ENCODE results near the gene DAPL1.

DAPL1 gene

DNA sequence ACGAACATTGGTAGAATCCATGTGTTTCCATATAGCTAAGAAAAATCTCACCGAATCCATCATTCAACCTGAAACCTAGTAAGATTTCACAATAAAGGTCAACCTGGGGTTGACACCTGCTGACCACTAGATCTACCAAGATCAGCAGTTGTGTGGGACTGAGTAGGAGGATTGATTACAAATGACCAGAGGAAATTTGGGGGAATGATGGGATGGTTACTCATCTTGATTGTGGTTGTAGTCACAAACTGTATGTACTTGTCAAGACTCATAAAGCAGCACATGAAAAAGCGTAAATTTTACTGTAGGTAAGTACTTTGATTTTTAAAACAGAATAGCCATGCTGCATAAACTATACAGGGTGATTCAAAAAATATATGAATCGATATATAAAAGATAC, 14.7 kb downstream of the DAPL1 start:
- Histone ChIP-seq H3K9me3 (ENCODE audit: control insufficient read depth, insufficient read depth, low read depth, low read length) (no peaks in the 10 kb centered on the region), H3K27ac (ENCODE audit: extremely low read depth, low read depth, low read length) (no peak overlapping the region), H3K4me3 (ENCODE audit: low read depth, low read length) (no peak overlapping the region), H3K4me1 (ENCODE audit: control insufficient read depth, insufficient read depth, low read length) (peaks cover 5% of the 10 kb centered on the region; the same call in 1 of the 2 replicates), H3K36me3 (ENCODE audit: control insufficient read depth in 2 of 2, insufficient read depth in 1 of 2, low read length in 2 of 2) (no peaks in the 10 kb centered on the region)
- ChIA-PET CTCF (no interaction called here), POLR2A (no interaction called here)
- no peak for TF ChIP-seq SP7 (tag by site-specific recombination; IDR thresholded peaks at IDR 0.05)
- no peak for TF ChIP-seq KLF8 (tag by site-specific recombination; IDR thresholded peaks at IDR 0.05)
- TF ChIP-seq ZNF302 (tag by site-specific recombination; IDR thresholded peaks at IDR 0.05; ENCODE audit: low read depth), result no peak
- TF ChIP-seq ZNF449 (tag by site-specific recombination; IDR thresholded peaks at IDR 0.05), result no peak
- TF ChIP-seq, protein P1, sequence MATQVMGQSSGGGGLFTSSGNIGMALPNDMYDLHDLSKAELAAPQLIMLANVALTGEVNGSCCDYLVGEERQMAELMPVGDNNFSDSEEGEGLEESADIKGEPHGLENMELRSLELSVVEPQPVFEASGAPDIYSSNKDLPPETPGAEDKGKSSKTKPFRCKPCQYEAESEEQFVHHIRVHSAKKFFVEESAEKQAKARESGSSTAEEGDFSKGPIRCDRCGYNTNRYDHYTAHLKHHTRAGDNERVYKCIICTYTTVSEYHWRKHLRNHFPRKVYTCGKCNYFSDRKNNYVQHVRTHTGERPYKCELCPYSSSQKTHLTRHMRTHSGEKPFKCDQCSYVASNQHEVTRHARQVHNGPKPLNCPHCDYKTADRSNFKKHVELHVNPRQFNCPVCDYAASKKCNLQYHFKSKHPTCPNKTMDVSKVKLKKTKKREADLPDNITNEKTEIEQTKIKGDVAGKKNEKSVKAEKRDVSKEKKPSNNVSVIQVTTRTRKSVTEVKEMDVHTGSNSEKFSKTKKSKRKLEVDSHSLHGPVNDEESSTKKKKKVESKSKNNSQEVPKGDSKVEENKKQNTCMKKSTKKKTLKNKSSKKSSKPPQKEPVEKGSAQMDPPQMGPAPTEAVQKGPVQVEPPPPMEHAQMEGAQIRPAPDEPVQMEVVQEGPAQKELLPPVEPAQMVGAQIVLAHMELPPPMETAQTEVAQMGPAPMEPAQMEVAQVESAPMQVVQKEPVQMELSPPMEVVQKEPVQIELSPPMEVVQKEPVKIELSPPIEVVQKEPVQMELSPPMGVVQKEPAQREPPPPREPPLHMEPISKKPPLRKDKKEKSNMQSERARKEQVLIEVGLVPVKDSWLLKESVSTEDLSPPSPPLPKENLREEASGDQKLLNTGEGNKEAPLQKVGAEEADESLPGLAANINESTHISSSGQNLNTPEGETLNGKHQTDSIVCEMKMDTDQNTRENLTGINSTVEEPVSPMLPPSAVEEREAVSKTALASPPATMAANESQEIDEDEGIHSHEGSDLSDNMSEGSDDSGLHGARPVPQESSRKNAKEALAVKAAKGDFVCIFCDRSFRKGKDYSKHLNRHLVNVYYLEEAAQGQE (tag by site-specific recombination; IDR thresholded peaks at IDR 0.05), result no peak
- TF ChIP-seq ZNF214 (tag by site-specific recombination; IDR thresholded peaks at IDR 0.05; ENCODE audit: borderline replicate concordance), result no peak
- no peak for TF ChIP-seq GLIS2 (tag by site-specific recombination; IDR thresholded peaks at IDR 0.05)
- TF ChIP-seq ZNF391 (tag by site-specific recombination; IDR thresholded peaks at IDR 0.05; ENCODE audit: borderline replicate concordance, low read depth), result no peak

DNA sequence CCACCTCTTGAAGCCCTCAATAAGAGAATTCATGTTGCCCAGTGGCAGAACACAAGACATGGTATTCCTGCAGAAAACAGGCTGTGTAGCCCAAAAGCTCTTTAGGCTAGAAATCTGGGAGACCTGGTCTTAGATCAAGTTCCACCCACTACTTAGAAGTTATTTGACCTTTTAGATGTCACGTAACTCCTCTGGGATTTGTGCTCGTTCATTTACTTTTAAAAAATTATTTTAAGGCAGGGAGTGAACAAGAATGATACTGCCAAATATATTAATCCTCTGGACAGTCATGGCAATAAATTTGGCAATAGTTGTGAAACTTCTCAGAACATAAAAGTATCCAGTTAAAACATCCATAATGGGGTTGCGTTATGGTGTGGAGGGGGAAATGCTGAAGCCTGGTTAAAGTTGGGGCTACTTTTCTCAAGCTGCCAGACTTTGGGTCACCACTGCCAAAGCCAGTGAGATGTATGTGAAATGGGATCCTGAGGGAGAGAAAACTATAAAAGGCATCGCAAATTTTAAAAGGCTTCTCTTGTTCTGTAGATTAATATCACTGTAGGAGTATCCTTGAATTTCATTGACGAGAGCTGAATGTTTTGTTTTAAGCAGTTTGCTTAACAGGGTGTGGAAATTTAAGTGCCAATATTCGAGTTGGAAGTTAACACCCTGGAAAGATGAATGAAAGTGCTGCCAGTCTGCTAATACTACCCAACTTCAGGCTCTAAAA, 15.8 kb downstream of the DAPL1 start:
- Histone ChIP-seq H3K36me3 (ENCODE audit: control insufficient read depth in 2 of 2, insufficient read depth in 1 of 2, low read length in 2 of 2) (no peaks in the 10 kb centered on the region), H3K4me3 (ENCODE audit: low read depth, low read length) (no peak overlapping the region), H3K9me3 (ENCODE audit: control insufficient read depth, insufficient read depth, low read depth, low read length) (no peaks in the 10 kb centered on the region), H3K4me1 (ENCODE audit: control insufficient read depth, insufficient read depth, low read length) (peaks cover 5% of the 10 kb centered on the region; the same call in 1 of the 2 replicates), H3K27ac (ENCODE audit: extremely low read depth, low read depth, low read length) (no peak overlapping the region)
- no peak for TF ChIP-seq ZNF768 (tag by site-specific recombination; IDR thresholded peaks at IDR 0.05)
- TF ChIP-seq ZNF426 (tag by site-specific recombination; IDR thresholded peaks at IDR 0.05), result no peak
- no peak for TF ChIP-seq ZNF174 (tag by site-specific recombination; IDR thresholded peaks at IDR 0.05)
- no peak for TF ChIP-seq KLF7 (tag by site-specific recombination; IDR thresholded peaks at IDR 0.05; ENCODE audit: borderline replicate concordance)
- TF ChIP-seq ZNF302 (tag by site-specific recombination; IDR thresholded peaks at IDR 0.05; ENCODE audit: low read depth), result no peak
- TF ChIP-seq ZNF24 (tag by site-specific recombination; IDR thresholded peaks at IDR 0.05), result no peak
- no peak for TF ChIP-seq ZNF184 (tag by site-specific recombination; IDR thresholded peaks at IDR 0.05)
- TF ChIP-seq ZXDB (tag by site-specific recombination; IDR thresholded peaks at IDR 0.05), result no peak
- no peak for TF ChIP-seq ZNF354C (tag by site-specific recombination; IDR thresholded peaks at IDR 0.05; ENCODE audit: borderline replicate concordance, low read depth)
- TF ChIP-seq, protein P2, sequence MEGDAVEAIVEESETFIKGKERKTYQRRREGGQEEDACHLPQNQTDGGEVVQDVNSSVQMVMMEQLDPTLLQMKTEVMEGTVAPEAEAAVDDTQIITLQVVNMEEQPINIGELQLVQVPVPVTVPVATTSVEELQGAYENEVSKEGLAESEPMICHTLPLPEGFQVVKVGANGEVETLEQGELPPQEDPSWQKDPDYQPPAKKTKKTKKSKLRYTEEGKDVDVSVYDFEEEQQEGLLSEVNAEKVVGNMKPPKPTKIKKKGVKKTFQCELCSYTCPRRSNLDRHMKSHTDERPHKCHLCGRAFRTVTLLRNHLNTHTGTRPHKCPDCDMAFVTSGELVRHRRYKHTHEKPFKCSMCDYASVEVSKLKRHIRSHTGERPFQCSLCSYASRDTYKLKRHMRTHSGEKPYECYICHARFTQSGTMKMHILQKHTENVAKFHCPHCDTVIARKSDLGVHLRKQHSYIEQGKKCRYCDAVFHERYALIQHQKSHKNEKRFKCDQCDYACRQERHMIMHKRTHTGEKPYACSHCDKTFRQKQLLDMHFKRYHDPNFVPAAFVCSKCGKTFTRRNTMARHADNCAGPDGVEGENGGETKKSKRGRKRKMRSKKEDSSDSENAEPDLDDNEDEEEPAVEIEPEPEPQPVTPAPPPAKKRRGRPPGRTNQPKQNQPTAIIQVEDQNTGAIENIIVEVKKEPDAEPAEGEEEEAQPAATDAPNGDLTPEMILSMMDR (tag by site-specific recombination; IDR thresholded peaks at IDR 0.05), result no peak
- no peak for TF ChIP-seq OSR2 (tag by site-specific recombination; IDR thresholded peaks at IDR 0.05)
- no peak for TF ChIP-seq ZNF26 (tag by site-specific recombination; IDR thresholded peaks at IDR 0.05)
- TF ChIP-seq ZBTB17 (tag by site-specific recombination; IDR thresholded peaks at IDR 0.05), result no peak
- TF ChIP-seq KLF10 (tag by site-specific recombination; IDR thresholded peaks at IDR 0.05), result no peak
- no peak for TF ChIP-seq ZNF366 (tag by site-specific recombination; conservative IDR thresholded peaks at IDR 0.05)
- no peak for TF ChIP-seq ZNF391 (tag by site-specific recombination; IDR thresholded peaks at IDR 0.05; ENCODE audit: borderline replicate concordance, low read depth)
- no peak for TF ChIP-seq ZNF473 (tag by site-specific recombination; IDR thresholded peaks at IDR 0.05)
- no peak for TF ChIP-seq ZNF654 (tag by site-specific recombination; IDR thresholded peaks at IDR 0.05; ENCODE audit: low read depth)
- TF ChIP-seq ZNF221 (tag by site-specific recombination; IDR thresholded peaks at IDR 0.05; ENCODE audit: borderline replicate concordance), result no peak
- no peak for TF ChIP-seq ZBTB20 (tag by site-specific recombination; IDR thresholded peaks at IDR 0.05)
- ChIA-PET POLR2A (no interaction called here), CTCF (interaction anchor here (1.3 kb wide), 1 partner anchor 57 kb away, joined by 3 read pairs; no protein-coding TSS in a partner anchor)
